KOPT-K1 (cell line): ENCODE results near the gene SMG6.
"Not testable (repeated sequence)": the region's sequence is repeated elsewhere in the genome, so short reads cannot be mapped to it uniquely, and the experiment has no call there.

Experiments
- H3K27ac ChIP-seq: fragments of 200-600 bp; sonication (generic); 2 replicates; pipeline ENCODE4 v1.5.1; 2016; ENCODE audit warnings: antibody characterized with exemption, mild to moderate bottlenecking, low read depth, low read length; ENCODE audit not compliant: poor library complexity, severe bottlenecking
- H3K36me3 ChIP-seq: fragments of 200-600 bp; sonication (generic); 2 replicates; pipeline ENCODE4 v1.5.1; 2017; ENCODE audit warnings: antibody characterized with exemption, mild to moderate bottlenecking, low read length, moderate library complexity; ENCODE audit not compliant: insufficient read depth
- H3K9me3 ChIP-seq: fragments of 200-600 bp; sonication (generic); 2 replicates; pipeline ENCODE4 v1.5.1; 2017; ENCODE audit warnings: antibody characterized with exemption, low read length, mild to moderate bottlenecking; ENCODE audit not compliant: insufficient read depth, poor library complexity, severe bottlenecking

Gene SMG6

DNA sequence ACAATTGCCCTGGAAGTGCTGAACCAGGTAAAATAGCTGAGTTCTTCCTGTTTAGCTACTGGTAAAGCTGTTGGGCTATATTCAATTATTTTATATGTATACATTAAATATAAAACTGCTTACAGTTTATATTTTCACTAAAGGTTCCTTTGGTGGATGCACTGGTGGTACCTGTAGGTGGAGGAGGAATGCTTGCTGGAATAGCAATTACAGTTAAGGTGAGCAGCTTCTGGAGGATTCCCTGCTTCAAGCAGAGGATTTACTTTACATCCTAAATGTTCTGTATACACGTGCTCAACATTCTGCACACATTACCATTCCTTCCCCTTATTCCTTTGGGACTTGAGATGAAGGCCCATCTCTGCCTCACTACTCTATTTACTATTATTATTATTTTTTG is 17.8 kb upstream of the SMG6 start:
- H3K27ac ChIP-seq = no peak overlapping the region
- peaks cover 56% of the 10 kb centered on the region for H3K36me3 ChIP-seq
- H3K9me3 ChIP-seq = no peaks in the 10 kb centered on the region

DNA sequence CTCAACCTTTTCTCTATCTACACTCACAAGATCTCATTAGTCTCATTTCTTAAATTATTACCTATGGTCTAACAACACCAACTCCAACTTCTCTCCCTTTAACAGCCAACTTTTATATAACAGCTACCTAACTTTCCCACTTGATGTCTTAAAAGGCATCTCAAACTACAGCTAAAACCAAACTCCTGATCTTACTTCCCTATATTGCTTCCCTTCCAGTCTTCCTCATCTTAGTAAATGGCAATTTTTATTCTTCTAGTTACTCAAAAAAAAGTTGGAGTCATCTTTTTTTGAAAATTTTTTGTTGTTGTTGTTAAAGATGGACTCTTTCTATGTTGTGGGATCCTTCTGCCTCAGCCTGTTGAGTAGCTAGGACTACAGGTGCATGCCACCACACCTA is 15.5 kb upstream of the SMG6 start:
- H3K9me3 ChIP-seq = no peaks in the 10 kb centered on the region
- no peak overlapping the region for H3K27ac ChIP-seq
- peaks cover 33% of the 10 kb centered on the region for H3K36me3 ChIP-seq

DNA sequence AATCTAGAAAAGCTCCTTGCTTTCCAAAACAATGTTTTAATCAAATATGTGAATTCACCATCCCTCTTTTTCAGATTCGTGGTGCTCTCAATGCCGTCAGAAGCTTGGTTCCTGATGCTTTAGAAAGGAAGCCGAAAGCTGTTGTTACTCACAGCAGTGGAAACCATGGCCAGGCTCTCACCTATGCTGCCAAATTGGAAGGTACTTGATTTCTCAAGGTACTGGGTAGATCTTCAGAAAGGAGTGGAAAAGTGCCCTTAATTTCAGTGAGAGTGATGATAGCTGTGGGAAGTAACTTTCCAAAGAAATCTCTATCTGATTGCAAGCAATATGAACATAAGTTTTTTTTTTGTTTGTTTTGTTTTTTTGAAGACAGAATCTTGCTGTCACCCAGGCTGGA is 14.2 kb upstream of the SMG6 start:
- H3K36me3 ChIP-seq = peaks cover 20% of the 10 kb centered on the region
- H3K9me3 ChIP-seq = no peaks in the 10 kb centered on the region
- H3K27ac ChIP-seq = no peak overlapping the region

DNA sequence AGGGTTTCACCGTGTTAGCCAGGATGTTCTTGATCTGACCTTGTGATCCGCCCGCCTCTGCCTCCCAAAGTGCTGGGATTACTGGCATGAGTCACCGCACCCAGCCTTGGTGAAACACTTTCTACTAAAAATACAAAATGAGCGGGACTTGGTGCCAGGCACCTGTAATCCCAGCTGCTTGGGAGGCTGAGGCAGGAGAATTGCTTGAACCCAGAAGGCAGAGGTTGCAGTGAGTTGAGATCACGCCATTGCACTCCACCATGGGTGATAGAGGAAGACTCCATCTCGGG is 13.3 kb upstream of the SMG6 start:
- not testable (repeated sequence) for H3K27ac ChIP-seq
- peaks cover 11% of the 10 kb centered on the region for H3K36me3 ChIP-seq

DNA sequence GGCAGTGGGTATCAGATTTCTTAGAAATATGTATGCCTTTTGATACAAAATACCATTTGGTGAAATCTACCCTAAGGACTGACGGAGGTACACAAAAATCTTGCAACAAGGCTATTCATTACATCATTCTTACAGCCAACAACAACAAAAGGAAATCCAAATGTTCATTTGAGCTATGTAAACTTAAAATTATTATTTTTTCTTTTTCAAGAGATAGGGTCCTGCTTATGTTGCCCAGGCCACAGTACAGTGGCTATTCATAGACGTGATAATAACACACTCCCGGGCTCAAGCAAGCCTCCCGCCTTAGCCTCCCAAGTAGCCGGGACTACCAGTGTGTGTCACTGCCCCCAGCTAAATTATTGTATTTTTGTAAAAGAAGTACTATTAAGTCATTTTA is 9.2 kb upstream of the SMG6 start:
- no peak overlapping the region for H3K27ac ChIP-seq

More for the DNA sequence above, 13.3 kb upstream of the SMG6 start:
- H3K9me3 ChIP-seq = not testable (repeated sequence)

DNA sequence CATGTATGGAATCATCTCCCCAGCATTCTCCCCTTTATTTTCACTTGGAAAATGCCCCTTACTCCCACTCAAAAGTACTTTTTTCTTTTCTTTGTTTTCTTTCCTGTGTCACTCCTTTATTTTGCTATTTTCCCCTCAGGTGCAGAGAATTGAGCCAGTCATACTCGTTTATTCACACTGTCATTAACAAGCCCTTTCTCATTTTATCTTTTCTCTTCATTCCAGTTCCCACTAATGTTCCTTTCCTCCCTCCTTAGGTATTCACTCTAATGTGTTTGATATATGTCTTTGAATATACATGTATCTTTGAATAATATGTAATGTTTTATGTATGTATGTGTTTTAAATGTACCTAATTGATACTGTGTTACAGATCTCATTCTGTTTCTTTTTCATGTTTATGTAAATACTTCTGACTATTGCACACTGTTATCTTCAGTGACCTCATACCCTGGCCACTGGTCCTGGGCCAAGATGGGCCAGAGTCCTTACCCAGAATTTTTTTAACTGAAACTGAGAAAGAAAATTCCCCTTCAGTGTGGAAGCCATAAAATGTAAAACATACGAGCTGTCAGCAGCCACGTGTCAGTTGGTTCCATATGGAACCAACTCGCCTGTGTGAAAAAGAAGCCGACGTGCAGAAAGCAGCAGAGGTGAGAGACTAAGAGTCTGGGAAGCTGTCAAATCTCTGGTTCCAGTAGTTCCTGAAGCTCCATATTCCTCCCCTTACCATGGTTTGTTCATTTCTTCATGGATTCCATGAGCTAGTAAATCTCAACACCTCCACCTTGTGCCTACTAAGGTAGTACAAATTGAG is 6.0 kb upstream of the SMG6 start:
- Histone ChIP-seq H3K27ac (no peak overlapping the region), H3K36me3 (peaks cover 13% of the 10 kb centered on the region), H3K9me3 (no peaks in the 10 kb centered on the region)

More for the DNA sequence above, 9.2 kb upstream of the SMG6 start:
- Histone ChIP-seq H3K9me3 (no peaks in the 10 kb centered on the region), H3K36me3 (peaks cover 10% of the 10 kb centered on the region)

DNA sequence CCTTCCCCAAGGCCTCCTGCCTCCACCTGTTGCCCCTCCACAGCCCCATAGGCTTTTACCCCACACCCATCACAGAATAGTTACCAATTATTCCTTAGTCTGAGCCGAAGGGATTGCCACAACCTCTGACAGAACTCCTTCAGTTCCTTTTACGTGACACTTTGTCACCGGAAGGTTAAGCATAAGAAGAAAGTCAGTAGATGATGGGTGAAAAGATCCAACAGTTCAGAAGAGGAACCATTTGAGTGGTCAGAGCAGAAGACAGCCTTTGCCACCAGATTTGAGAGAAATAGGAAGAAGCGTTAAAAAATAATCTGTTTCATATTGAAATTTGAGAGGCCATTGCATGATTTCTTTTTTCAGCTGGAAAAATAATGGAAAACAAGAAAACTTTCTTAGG is 1.3 kb upstream of the SMG6 start:
- H3K36me3 ChIP-seq = peaks cover 24% of the 10 kb centered on the region
- H3K27ac ChIP-seq = no peak overlapping the region
- H3K9me3 ChIP-seq = no peaks in the 10 kb centered on the region

DNA sequence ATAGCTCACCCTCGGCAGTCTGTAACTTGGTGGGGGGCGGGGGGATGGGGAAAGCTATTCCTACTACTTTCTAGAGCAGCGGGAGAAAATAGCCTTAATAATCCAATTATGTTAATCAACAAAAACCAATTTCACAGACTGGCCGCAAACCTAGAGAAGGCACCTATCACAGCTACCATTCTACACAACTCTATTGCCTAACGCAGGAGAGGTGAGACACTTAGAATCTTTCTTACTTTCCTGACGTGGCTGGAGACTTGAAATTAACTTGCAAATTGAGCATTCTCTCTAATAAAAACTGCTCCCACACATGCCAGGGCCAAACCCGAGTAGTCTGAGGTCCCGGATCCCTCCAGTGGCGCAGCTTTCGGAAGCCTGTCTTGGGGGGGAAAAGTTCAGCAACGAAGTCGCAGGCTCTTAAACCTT is 794 bp downstream of the SMG6 start:
- H3K27ac ChIP-seq = peak overlapping the region; percentile 85
- H3K36me3 ChIP-seq = peaks cover 41% of the 10 kb centered on the region
- H3K9me3 ChIP-seq = no peaks in the 10 kb centered on the region

DNA sequence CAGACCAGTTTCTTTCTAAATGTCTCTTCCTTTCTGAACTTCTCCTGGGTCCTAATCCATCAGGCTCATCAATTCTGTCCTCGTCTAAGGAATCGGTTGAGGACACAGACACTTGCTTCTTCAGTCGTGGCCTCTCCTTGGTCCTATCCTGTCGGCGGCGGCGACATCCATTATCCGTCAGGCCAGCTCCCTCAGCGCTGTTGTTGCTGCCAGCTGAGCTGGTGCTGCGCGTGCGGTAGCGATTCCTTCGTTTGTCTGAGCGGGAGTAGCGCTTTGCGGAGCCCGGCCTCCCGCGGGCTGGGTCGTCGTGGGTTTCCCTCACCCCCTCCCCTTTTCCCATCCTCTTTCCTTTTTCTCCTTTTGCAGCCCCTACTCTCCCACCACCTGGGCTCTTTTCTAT is 3.8 kb downstream of the SMG6 start:
- peaks cover 68% of the 10 kb centered on the region for H3K36me3 ChIP-seq
- no peak overlapping the region for H3K27ac ChIP-seq
- H3K9me3 ChIP-seq = no peaks in the 10 kb centered on the region

DNA sequence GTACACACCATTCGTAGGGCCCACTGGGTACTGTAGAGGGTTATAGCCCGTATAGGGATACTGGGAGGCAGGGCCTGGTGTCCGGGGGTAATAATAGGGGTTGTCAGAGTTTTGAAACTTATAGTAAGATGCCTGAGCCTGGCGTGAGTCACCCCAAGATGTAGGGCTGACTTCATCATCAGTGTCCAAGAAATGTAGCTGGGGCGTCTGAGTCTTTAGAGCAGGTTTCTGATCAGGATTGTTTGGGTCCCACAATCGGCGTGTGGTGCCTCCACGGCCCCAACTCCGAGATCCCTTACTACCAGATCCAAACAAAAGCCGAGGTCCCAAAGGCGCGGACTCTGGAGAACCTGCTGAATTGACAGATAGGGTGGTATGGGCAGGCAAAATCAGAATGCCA is 4.4 kb downstream of the SMG6 start:
- Histone ChIP-seq H3K36me3 (peaks cover 74% of the 10 kb centered on the region), H3K27ac (no peak overlapping the region), H3K9me3 (no peaks in the 10 kb centered on the region)

DNA sequence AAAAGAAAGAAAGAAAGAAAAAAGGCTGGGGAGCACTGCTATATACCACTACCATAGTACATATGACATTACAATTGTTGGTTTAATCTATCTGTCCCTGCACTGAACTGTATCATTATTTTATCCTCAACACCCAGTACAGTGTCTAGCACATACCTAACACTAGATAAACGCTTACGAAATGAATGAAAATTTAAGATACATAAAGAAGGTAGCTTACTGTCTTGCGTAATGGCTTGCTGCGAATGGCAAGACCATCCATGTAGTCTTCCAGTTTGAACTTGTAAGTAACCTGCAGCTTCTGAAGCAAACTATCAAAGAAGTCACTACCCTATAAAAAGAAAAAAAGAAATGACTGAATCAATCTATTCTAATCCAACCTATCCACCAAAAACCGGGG is 6.6 kb downstream of the SMG6 start:
- no peak overlapping the region for H3K27ac ChIP-seq
- H3K36me3 ChIP-seq = peaks cover 96% of the 10 kb centered on the region
- H3K9me3 ChIP-seq = no peaks in the 10 kb centered on the region

DNA sequence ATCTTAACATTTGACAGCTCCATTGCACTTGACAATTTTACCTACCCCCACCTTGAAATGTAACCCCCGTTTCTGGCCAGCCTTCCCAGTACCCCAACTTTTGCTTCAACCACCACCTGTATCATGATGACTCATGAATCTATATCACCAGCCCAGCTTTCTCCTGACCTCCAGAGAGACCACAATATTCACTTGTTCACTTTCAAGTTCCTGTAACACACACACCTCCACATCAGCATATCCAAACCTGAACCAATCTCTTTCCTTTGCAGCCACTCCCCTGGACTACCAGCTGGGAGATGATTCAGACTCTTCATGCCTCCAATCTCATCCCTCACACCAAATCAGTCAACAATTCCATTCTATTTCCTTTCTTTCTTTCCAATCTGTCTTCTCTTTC is 8.0 kb downstream of the SMG6 start:
- peaks cover 100% of the 10 kb centered on the region for H3K36me3 ChIP-seq
- H3K27ac ChIP-seq = no peak overlapping the region
- no peaks in the 10 kb centered on the region for H3K9me3 ChIP-seq

DNA sequence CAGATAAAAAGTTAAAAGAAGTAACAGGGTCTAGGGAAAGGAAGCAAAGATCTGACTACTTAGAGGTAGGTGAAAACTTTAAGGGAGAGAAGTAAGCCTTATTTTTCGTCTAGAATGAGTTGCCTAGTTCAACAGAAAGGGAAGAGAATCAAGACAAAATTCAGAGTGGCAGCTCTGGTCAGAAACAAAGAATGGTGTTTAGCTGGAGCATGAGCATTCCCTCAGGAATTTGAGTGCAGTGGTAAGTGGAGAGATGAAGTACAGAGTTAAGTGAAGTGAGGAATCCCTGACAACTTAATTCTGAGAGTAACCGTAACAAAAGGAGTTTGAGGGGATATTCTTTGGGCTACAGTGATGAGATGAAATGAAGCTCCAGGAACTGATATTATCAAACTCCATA is 11.5 kb downstream of the SMG6 start:
- H3K36me3 ChIP-seq = peaks cover 99% of the 10 kb centered on the region
- H3K9me3 ChIP-seq = no peaks in the 10 kb centered on the region
- H3K27ac ChIP-seq = no peak overlapping the region

DNA sequence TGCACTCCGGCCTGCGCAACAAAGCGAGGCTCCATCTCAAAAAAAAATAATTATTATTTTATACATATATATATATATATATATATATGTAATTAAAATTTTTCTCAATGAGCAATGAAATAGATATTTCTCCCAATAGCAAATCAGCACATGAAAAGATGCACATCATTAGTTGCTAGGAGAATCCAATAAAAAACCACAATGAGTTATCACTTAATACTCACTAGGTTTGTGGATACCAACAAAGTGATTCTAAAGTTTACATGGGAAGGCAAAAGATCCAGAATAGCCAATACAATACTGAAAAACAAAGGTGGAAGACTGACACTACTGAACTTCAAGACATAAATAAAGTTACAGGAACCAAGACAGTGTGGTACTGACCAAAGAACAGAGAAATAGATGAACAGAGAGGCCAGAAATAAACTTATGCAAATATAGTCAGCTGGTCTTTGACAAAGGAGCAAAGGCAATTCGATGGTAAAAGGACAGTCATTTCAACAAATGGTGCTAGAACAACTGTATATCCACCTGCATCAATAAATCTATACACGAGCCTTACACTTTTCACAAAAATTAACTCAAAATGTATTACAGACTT is 13.6 kb downstream of the SMG6 start:
- H3K27ac ChIP-seq = no peak overlapping the region
- H3K36me3 ChIP-seq = peaks cover 98% of the 10 kb centered on the region
- no peaks in the 10 kb centered on the region for H3K9me3 ChIP-seq

DNA sequence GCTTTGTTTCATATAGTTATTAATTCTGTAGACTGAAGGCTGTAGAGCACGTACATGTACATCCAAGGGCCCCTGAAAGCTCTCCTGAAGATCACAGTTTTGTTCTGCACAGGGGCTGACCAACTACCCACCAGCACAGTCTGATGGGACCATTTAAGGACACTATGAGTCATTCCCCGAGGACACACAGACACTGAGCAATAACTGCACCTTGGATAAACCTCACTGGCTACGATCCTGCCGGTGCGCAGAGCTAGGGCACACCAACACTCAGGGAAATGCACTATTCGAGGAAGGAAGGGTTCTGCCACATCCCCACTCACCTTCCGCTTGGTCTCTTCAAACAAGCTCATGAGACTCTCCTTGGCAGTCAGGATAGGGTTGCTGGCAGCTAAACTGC is 20.3 kb downstream of the SMG6 start:
- Histone ChIP-seq H3K27ac (no peak overlapping the region), H3K36me3 (peaks cover 97% of the 10 kb centered on the region)

DNA sequence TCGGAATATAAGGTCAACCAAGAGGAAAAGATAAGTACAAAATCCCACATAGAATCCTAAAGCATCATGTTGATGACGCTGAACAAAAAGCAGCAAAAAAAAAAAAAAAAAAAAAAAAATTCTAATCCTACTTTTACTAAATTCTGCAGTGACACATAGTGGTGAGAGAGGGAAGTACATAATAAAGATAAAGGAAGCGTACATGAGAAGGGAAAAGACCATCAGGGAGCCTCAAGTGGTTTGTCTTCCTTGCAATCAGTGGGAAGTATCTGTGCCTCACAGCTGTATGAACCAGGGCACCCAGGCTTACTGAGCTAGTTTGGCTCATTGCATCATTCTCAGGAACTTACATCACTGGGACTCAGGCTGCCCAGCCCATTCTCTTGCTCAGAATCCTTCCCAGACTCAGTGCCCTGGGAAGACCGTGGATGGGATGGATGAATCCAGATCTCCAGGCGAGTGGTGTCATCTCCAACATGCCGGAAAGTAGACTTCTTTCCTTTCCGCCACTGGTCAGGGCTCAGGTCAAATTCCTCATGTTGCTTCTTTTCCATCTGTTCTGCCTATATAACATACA is 21.2 kb downstream of the SMG6 start:
- Histone ChIP-seq H3K27ac (no peak overlapping the region), H3K9me3 (no peaks in the 10 kb centered on the region), H3K36me3 (peaks cover 93% of the 10 kb centered on the region)

More for the DNA sequence above, 20.3 kb downstream of the SMG6 start:
- no peaks in the 10 kb centered on the region for H3K9me3 ChIP-seq
